ENCODE measurements around the gene NXPH1. TPM values are rescaled to one million over a fixed set of nuclear protein-coding genes. Genes with fewer than 3 reads are reported as not detected.

Gene NXPH1
- total RNA-seq, 1 experiment from 2014 or later, result 0.59 TPM

DNA sequence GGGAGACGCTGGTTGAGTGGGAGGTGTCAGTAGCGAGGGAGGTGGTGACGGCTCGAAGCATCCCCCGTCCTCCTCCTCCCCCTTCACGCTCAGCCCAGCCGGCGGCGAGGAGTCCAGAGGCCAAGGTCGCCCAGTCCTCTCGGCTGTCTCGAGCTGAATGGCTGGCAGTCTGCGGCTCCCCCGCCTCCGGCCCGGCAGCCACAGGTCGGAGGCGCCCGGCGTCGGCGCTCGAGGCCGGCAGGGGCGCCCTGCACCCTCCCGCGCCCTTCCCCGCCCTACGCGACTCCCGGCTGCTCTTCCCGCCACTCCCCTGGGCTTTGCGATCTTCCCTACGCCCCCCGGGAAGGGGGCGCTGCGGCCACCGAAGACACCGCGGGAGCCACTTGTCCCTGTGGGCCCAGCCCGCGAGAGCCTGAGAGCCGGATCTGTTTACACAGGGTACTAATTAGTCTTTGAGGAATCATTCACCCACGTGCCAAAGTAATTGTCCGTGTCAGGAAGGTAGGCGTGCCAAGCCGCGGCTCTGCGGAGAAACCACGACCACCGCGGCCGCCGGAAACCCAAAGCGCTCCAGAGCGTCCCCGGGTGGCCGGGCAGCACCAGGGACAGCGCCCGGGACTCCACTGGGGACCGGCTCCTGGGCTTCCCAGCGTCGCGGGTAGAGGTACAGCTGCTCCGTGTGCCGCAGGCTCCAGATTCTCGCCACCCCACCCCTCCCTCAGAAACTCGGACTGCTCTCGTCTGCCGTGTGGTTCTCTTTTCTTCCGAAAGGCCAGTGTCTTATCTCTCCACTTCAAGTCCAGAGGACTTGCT lies at the start of gene NXPH1 (continued):
- TF ChIP-seq, protein P1, sequence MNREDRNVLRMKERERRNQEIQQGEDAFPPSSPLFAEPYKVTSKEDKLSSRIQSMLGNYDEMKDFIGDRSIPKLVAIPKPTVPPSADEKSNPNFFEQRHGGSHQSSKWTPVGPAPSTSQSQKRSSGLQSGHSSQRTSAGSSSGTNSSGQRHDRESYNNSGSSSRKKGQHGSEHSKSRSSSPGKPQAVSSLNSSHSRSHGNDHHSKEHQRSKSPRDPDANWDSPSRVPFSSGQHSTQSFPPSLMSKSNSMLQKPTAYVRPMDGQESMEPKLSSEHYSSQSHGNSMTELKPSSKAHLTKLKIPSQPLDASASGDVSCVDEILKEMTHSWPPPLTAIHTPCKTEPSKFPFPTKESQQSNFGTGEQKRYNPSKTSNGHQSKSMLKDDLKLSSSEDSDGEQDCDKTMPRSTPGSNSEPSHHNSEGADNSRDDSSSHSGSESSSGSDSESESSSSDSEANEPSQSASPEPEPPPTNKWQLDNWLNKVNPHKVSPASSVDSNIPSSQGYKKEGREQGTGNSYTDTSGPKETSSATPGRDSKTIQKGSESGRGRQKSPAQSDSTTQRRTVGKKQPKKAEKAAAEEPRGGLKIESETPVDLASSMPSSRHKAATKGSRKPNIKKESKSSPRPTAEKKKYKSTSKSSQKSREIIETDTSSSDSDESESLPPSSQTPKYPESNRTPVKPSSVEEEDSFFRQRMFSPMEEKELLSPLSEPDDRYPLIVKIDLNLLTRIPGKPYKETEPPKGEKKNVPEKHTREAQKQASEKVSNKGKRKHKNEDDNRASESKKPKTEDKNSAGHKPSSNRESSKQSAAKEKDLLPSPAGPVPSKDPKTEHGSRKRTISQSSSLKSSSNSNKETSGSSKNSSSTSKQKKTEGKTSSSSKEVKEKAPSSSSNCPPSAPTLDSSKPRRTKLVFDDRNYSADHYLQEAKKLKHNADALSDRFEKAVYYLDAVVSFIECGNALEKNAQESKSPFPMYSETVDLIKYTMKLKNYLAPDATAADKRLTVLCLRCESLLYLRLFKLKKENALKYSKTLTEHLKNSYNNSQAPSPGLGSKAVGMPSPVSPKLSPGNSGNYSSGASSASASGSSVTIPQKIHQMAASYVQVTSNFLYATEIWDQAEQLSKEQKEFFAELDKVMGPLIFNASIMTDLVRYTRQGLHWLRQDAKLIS (CRISPR knock-in tag; IDR thresholded peaks at IDR 0.05; ENCODE audit: borderline replicate concordance), result no peak
- TF ChIP-seq ZNF219 (CRISPR knock-in tag; IDR thresholded peaks at IDR 0.05; ENCODE audit: borderline replicate concordance) (peak; percentile 80; the same call in 1 of the 2 replicates), AR (CRISPR knock-in tag; IDR thresholded peaks at IDR 0.05) (no peak), ZNF232 (CRISPR knock-in tag; IDR thresholded peaks at IDR 0.05) (peak; percentile 88), ETV6 (CRISPR knock-in tag; IDR thresholded peaks at IDR 0.05) (0 out of 2 replicates have a peak, but pooled peaks have one; percentile 5), ATF3 (CRISPR knock-in tag; conservative IDR thresholded peaks at IDR 0.05) (0 out of 2 replicates have a peak, but pooled peaks have one; percentile 23), FOXP4 (CRISPR knock-in tag; IDR thresholded peaks at IDR 0.05) (no peak; the same call in 1 of the 2 replicates), CBFB (CRISPR knock-in tag; IDR thresholded peaks at IDR 0.05; ENCODE audit: low read depth) (peak; percentile 20; the same call in 1 of the 2 replicates), GRHL2 (CRISPR knock-in tag; IDR thresholded peaks at IDR 0.05; ENCODE audit: insufficient replicate concordance, severe bottlenecking) (no peak)
- TF ChIP-seq, protein P2, sequence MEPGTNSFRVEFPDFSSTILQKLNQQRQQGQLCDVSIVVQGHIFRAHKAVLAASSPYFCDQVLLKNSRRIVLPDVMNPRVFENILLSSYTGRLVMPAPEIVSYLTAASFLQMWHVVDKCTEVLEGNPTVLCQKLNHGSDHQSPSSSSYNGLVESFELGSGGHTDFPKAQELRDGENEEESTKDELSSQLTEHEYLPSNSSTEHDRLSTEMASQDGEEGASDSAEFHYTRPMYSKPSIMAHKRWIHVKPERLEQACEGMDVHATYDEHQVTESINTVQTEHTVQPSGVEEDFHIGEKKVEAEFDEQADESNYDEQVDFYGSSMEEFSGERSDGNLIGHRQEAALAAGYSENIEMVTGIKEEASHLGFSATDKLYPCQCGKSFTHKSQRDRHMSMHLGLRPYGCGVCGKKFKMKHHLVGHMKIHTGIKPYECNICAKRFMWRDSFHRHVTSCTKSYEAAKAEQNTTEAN (CRISPR knock-in tag; IDR thresholded peaks at IDR 0.05), result 0 out of 2 replicates have a peak, but pooled peaks have one; percentile 52

- ChIA-PET POLR2A (no interaction called here), CTCF (interaction anchor here (0.7 kb wide), 1 partner anchor 48 kb away, joined by 3 read pairs; the partner anchor contains the start of gene NXPH1)
- Mint-ChIP-seq H3K27ac (no peak overlapping the region), H3K4me3 (no peak overlapping the region), H3K27me3 (ENCODE audit: low read depth) (no peaks in the 10 kb centered on the region), H3K4me1 (peaks cover 11% of the 10 kb centered on the region), H3K36me3 (no peaks in the 10 kb centered on the region), H3K9me3 (no peaks in the 10 kb centered on the region)
- ATAC-seq (no peak), DNase-seq (ENCODE audit: low spot score) (no peak)
- TF ChIP-seq HMGA2 (CRISPR knock-in tag; IDR thresholded peaks at IDR 0.05), result no peak
These were observed 48.5 kb upstream of the NXPH1 start for GRCh38 chr7:8384901-8385300.

Data from WTC11 (cell line).